Activated T-cell treated with anti-CD3 and anti-CD28 coated beads for 24 hours (primary cell): ENCODE data around the gene SETDB1.
A peak's percentile ranks its signal among the peaks of the same experiment; 100 is the strongest.

Experiments
- DNase-seq: peaks from one replicate; pipeline ENCODE4 v3.0.0-alpha.2; 2020; ENCODE audit warnings: low read depth

SETDB1 gene

GRCh38 chr1:150931773-150932172, 5.6 kb downstream of the SETDB1 start:
- no peak for DNase-seq

GRCh38 chr1:150944856-150945255, 18.7 kb downstream of the SETDB1 start:
- DNase-seq = no peak

GRCh38 chr1:150954708-150955107, 28.5 kb downstream of the SETDB1 start:
- DNase-seq = no peak

- no peak for DNase-seq
Measured at GRCh38 chr1:150955280-150955679, 29.1 kb downstream of the SETDB1 start.

GRCh38 chr1:150957666-150958065, 31.5 kb downstream of the SETDB1 start:
- DNase-seq = no peak

GRCh38 chr1:150960646-150961045, 34.5 kb downstream of the SETDB1 start:
- DNase-seq = no peak

- DNase-seq = no peak
Measured at GRCh38 chr1:150961756-150962155, 35.6 kb downstream of the SETDB1 start.

- DNase-seq = no peak
Measured at GRCh38 chr1:150963321-150964163, 37.4 kb downstream of the SETDB1 start.

GRCh38 chr1:150964164-150964489, 38.0 kb downstream of the SETDB1 start:
- no peak for DNase-seq

GRCh38 chr1:150965605-150966004, 39.4 kb downstream of the SETDB1 start:
- no peak for DNase-seq

GRCh38 chr1:150966011-150966410, 39.8 kb downstream of the SETDB1 start:
- no peak for DNase-seq

GRCh38 chr1:150967936-150968335, 41.8 kb downstream of the SETDB1 start:
- DNase-seq = no peak

- DNase-seq = no peak
Measured at GRCh38 chr1:150968491-150968890, 42.3 kb downstream of the SETDB1 start.

- no peak for DNase-seq
Measured at GRCh38 chr1:150969626-150970025, 43.5 kb downstream of the SETDB1 start.

GRCh38 chr1:150970808-150971582, 44.8 kb downstream of the SETDB1 start:
- DNase-seq = no peak

- DNase-seq = no peak
Measured at GRCh38 chr1:150971583-150972416, 45.6 kb downstream of the SETDB1 start.

- DNase-seq = no peak
Measured at GRCh38 chr1:150972417-150972940, 46.3 kb downstream of the SETDB1 start.

GRCh38 chr1:150973258-150973835, 47.2 kb downstream of the SETDB1 start:
- DNase-seq = no peak

GRCh38 chr1:150973836-150974579, 47.8 kb downstream of the SETDB1 start:
- peak; percentile 20 for DNase-seq

GRCh38 chr1:150974580-150975478, 48.7 kb downstream of the SETDB1 start, which contains the start of gene CERS2:
Gene CERS2, minus strand, starts transcription at chr1:150974835. Its CDS starts 5,745 bp downstream, at chr1:150969090.
- peak; percentile 55 for DNase-seq
